ENCODE results near the gene FES. TPM values are rescaled to one million over a fixed set of nuclear protein-coding genes. Genes with fewer than 3 reads are reported as not detected.

The FES gene
- total RNA-seq, 6 donors from 2014 or later: 33.4 to 144 (median 68.3) TPM

- Histone ChIP-seq H3K4me1 (peaks cover 19 to 31% (median 25%) of the 10 kb centered on the region in 4 donors), H3K9me3 (no peaks in the 10 kb centered on the region), H3K27ac (no peak overlapping the region), H3K27me3 (no peaks in the 10 kb centered on the region), H3K4me3 (no peak overlapping the region), H3K36me3 (peaks cover 37 to 58% (median 56%) of the 10 kb centered on the region in 4 donors)
- DNase-seq (peak in 1 of 2 donors; percentile 81), ATAC-seq (ENCODE audit: low FRiP score in 2 of 2) (no peak)
- no peak for TF ChIP-seq POLR2AphosphoS5 (IDR thresholded peaks at IDR 0.05)
- no peak for TF ChIP-seq EP300 (IDR thresholded peaks at IDR 0.05)
- no peak for TF ChIP-seq POLR2A (IDR thresholded peaks at IDR 0.05)
- TF ChIP-seq, protein P1, sequence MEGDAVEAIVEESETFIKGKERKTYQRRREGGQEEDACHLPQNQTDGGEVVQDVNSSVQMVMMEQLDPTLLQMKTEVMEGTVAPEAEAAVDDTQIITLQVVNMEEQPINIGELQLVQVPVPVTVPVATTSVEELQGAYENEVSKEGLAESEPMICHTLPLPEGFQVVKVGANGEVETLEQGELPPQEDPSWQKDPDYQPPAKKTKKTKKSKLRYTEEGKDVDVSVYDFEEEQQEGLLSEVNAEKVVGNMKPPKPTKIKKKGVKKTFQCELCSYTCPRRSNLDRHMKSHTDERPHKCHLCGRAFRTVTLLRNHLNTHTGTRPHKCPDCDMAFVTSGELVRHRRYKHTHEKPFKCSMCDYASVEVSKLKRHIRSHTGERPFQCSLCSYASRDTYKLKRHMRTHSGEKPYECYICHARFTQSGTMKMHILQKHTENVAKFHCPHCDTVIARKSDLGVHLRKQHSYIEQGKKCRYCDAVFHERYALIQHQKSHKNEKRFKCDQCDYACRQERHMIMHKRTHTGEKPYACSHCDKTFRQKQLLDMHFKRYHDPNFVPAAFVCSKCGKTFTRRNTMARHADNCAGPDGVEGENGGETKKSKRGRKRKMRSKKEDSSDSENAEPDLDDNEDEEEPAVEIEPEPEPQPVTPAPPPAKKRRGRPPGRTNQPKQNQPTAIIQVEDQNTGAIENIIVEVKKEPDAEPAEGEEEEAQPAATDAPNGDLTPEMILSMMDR (IDR thresholded peaks at IDR 0.05): no peak
- WGBS, 2 donors: 94 to 96% methylated on average over 18 to 19 of the region's 20 CpGs
Observed at GRCh38 chr15:90876046-90876445, 8.3 kb upstream of the FES start.

DNA sequence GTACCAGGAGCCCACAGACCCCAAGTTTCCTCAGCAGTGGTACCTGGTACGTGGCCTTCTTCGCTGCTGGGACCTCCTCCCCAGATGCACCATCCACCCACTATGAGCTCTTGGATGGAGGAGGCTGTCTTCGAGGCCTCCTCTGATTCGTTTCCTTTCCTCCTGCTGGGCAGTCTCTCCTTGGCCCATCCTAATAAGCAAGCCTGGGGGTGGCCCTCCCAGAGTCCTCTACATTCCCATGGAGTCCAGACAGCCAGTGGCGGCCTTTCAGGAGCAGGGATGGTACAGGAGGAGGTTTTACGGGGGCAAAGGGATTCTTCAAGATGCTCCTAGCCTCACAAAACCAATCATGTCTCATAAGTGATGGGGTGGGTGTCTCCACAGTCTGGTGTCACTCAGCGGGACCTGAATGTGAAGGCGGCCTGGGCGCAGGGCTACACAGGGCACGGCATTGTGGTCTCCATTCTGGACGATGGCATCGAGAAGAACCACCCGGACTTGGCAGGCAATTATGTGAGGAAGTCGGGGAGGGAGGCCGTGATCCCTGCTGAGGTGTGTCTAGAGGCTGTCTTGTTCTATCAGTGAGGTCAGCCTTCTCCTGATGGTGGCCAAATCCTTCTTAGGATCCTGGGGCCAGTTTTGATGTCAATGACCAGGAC, 7.7 kb upstream of the FES start:
- H3K9me3 ChIP-seq: no peaks in the 10 kb centered on the region
- TF ChIP-seq, protein P1 (IDR thresholded peaks at IDR 0.05): no peak
- peaks cover 42 to 64% (median 62%) of the 10 kb centered on the region in 4 donors for H3K36me3 ChIP-seq
- H3K4me1 ChIP-seq: peaks cover 19 to 30% (median 25%) of the 10 kb centered on the region in 4 donors
- 94 to 96% methylated on average over 13 to 15 of the region's 15 CpGs for WGBS, 2 donors
- no peak overlapping the region for H3K4me3 ChIP-seq
- DNase-seq (no peak), ATAC-seq (ENCODE audit: low FRiP score in 2 of 2) (no peak)
- H3K27ac ChIP-seq: no peak overlapping the region
- H3K27me3 ChIP-seq: no peaks in the 10 kb centered on the region

DNA sequence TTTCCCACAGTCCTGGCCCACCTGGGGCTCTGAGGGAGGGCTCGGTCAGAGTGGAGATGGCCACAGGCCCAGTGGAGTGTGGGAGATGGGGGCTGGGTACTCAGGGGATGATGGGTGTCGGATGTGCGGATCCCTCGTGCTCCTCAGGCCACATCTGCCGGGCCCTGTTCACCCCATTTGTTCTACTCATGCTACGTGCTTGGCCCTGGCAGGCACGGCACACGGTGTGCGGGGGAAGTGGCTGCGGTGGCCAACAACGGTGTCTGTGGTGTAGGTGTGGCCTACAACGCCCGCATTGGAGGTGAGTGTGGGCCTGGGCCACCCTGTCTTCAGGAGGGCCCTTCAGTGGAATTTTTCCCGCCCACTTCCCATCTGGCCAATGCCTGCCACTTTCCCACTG, 7.0 kb upstream of the FES start:
- no peak overlapping the region for H3K4me3 ChIP-seq

GRCh38 chr15:90877996-90878395, 6.3 kb upstream of the FES start:
- H3K27me3 ChIP-seq: no peaks in the 10 kb centered on the region
- ATAC-seq (ENCODE audit: low FRiP score in 2 of 2) (no peak), DNase-seq (peak in 1 of 2 donors; percentile 73)
- H3K27ac ChIP-seq: no peak overlapping the region
- WGBS, 2 donors: 92 to 96% methylated on average over 8 of the region's 14 CpGs
- H3K4me1 ChIP-seq: peaks cover 17 to 26% (median 21%) of the 10 kb centered on the region in 4 donors
- no peaks in the 10 kb centered on the region for H3K9me3 ChIP-seq
- H3K36me3 ChIP-seq: peaks cover 42 to 73% (median 70%) of the 10 kb centered on the region in 4 donors
- TF ChIP-seq POLR2A (IDR thresholded peaks at IDR 0.05) (no peak), EP300 (IDR thresholded peaks at IDR 0.05) (no peak)
- H3K4me3 ChIP-seq: no peak overlapping the region

More for the DNA sequence above, 7.0 kb upstream of the FES start:
- DNase-seq: peak in 1 of 2 donors; percentile 44
- Histone ChIP-seq H3K27me3 (no peaks in the 10 kb centered on the region), H3K4me1 (peaks cover 19 to 29% (median 24%) of the 10 kb centered on the region in 4 donors), H3K27ac (no peak overlapping the region), H3K9me3 (no peaks in the 10 kb centered on the region), H3K36me3 (peaks cover 42 to 70% (median 68%) of the 10 kb centered on the region in 4 donors)
- 83% methylated on average over 2 to 14 of the region's 14 CpGs for WGBS, 2 donors
- ATAC-seq (ENCODE audit: low FRiP score in 2 of 2): no peak
- TF ChIP-seq POLR2A (IDR thresholded peaks at IDR 0.05): no peak
- TF ChIP-seq, protein P1 (IDR thresholded peaks at IDR 0.05): no peak
- TF ChIP-seq EP300 (IDR thresholded peaks at IDR 0.05): no peak
- no peak for TF ChIP-seq POLR2AphosphoS5 (IDR thresholded peaks at IDR 0.05)

GRCh38 chr15:90878660-90879059, 5.6 kb upstream of the FES start:
- no peaks in the 10 kb centered on the region for H3K27me3 ChIP-seq
- no peak overlapping the region for H3K4me3 ChIP-seq
- DNase-seq (peak in 1 of 2 donors; percentile 70), ATAC-seq (ENCODE audit: low FRiP score in 2 of 2) (no peak)
- no peaks in the 10 kb centered on the region for H3K9me3 ChIP-seq
- TF ChIP-seq POLR2AphosphoS5 (IDR thresholded peaks at IDR 0.05): no peak
- no peak for TF ChIP-seq POLR2A (IDR thresholded peaks at IDR 0.05)
- no peak for TF ChIP-seq EP300 (IDR thresholded peaks at IDR 0.05)
- TF ChIP-seq, protein P1 (IDR thresholded peaks at IDR 0.05): no peak
- H3K4me1 ChIP-seq: peaks cover 17 to 26% (median 21%) of the 10 kb centered on the region in 4 donors
- whole genome bisulfite sequencing, 2 donors: 94% methylated on average over 6 to 15 of the region's 15 CpGs
- peaks cover 42 to 73% (median 70%) of the 10 kb centered on the region in 4 donors for H3K36me3 ChIP-seq
- no peak overlapping the region for H3K27ac ChIP-seq
